Left renal pelvis (tissue), 4 donors: Measurements from ENCODE around the gene UNC13D. TPM values are rescaled to one million over a fixed set of nuclear protein-coding genes. Genes with fewer than 3 reads are reported as not detected.

ENCODE experiments used
- DNase-seq, 4 donors: peaks; one replicate each; pipeline ENCODE4 v3.0.0-alpha.2; 2013; ENCODE audit warnings: low read depth in 4 of 4, low spot score in 3 of 4
- polyA plus RNA-seq, 4 donors: library from polyadenylated mRNA; unstranded; fragments of 120-200 nt; gene quantifications; one replicate each; pipeline ENCODE4 v1.2.1, GENCODE V29; 2013; ENCODE audit not compliant: insufficient read length in 4 of 4

UNC13D gene
- polyA plus RNA-seq, 4 donors: 4.8 to 9.8 (median 7.0) TPM

- no peak for DNase-seq
These were observed 7.6 kb downstream of the UNC13D start for GRCh38 chr17:75836605-75837004.

GRCh38 chr17:75835654-75835987, 8.6 kb downstream of the UNC13D start:
- DNase-seq: no peak

- DNase-seq: no peak
These were observed 9.1 kb downstream of the UNC13D start for GRCh38 chr17:75834928-75835653.

GRCh38 chr17:75834279-75834920, 9.8 kb downstream of the UNC13D start:
- DNase-seq: no peak

- no peak for DNase-seq
These were observed 11.4 kb downstream of the UNC13D start for GRCh38 chr17:75832652-75833400.

- no peak for DNase-seq
These were observed 12.0 kb downstream of the UNC13D start for GRCh38 chr17:75832164-75832651.

- no peak for DNase-seq
These were observed 13.1 kb downstream of the UNC13D start for GRCh38 chr17:75831032-75831571.

- DNase-seq: no peak
These were observed 13.8 kb downstream of the UNC13D start for GRCh38 chr17:75830164-75831031.

GRCh38 chr17:75829747-75830146, 14.5 kb downstream of the UNC13D start:
- no peak for DNase-seq

GRCh38 chr17:75828741-75829140, 15.5 kb downstream of the UNC13D start:
- no peak for DNase-seq

GRCh38 chr17:75828076-75828400, 16.2 kb downstream of the UNC13D start:
- no peak for DNase-seq

GRCh38 chr17:75827308-75828075, 16.7 kb downstream of the UNC13D start:
- peak in 1 of 4 donors; percentile 47 for DNase-seq

GRCh38 chr17:75826561-75827307, 17.5 kb downstream of the UNC13D start:
- DNase-seq: no peak

GRCh38 chr17:75825748-75826370, 18.3 kb downstream of the UNC13D start:
- DNase-seq: no peak

GRCh38 chr17:75825149-75825552, 19.1 kb downstream of the UNC13D start:
- DNase-seq: no peak

- DNase-seq: no peak
These were observed 19.5 kb downstream of the UNC13D start for GRCh38 chr17:75824666-75825065.

- no peak for DNase-seq
These were observed 20.1 kb downstream of the UNC13D start for GRCh38 chr17:75824050-75824552.

- no peak for DNase-seq
These were observed 20.8 kb downstream of the UNC13D start for GRCh38 chr17:75823257-75824041.
